ENCODE measurements around the gene OSBPL1A. TPM values are rescaled to one million over a fixed set of nuclear protein-coding genes. Genes with fewer than 3 reads are reported as not detected.

OSBPL1A gene
- total RNA-seq, 4 donors from 2014 or later = 61.5 to 227 (median 98.7) TPM

- DNase-seq (no peak), ATAC-seq (no peak)
- in situ Hi-C loops (cut with MboI; ENCODE audit: low sequenced_read_pairs in 4 of 4) = loop anchor here in 1 of 4 donors (25.0 kb wide), 1 partner anchor 96 kb away; the partner anchor contains the start of gene IMPACT
- Histone ChIP-seq H3K27ac (no peak overlapping the region), H3K9me3 (no peaks in the 10 kb centered on the region), H3K4me3 (no peak overlapping the region), H3K4me1 (no peaks in the 10 kb centered on the region), H3K27me3 (no peaks in the 10 kb centered on the region), H3K36me3 (no peaks in the 10 kb centered on the region)
- TF ChIP-seq CTCF (IDR thresholded peaks at IDR 0.05 in 4 of 5, conservative IDR thresholded peaks at IDR 0.05 in 1 of 5) = no peak
- no peak for TF ChIP-seq POLR2A (IDR thresholded peaks at IDR 0.05)
- intact Hi-C loops (cut with DNase I; ENCODE audit: low total_unique reads) = no loop called here
Measured at GRCh38 chr18:24341361-24341760, 56.3 kb downstream of the OSBPL1A start.

- no peak overlapping the region for H3K4me3 ChIP-seq
- DNase-seq (no peak), ATAC-seq (no peak)
- no peaks in the 10 kb centered on the region for H3K9me3 ChIP-seq
- intact Hi-C loops (cut with DNase I; ENCODE audit: low total_unique reads) = no loop called here
- H3K4me1 ChIP-seq = no peaks in the 10 kb centered on the region
- no peak for TF ChIP-seq POLR2A (IDR thresholded peaks at IDR 0.05)
- TF ChIP-seq CTCF (IDR thresholded peaks at IDR 0.05 in 4 of 5, conservative IDR thresholded peaks at IDR 0.05 in 1 of 5) = no peak
- in situ Hi-C loops (cut with MboI; ENCODE audit: low sequenced_read_pairs in 4 of 4) = loop anchor here in 1 of 4 donors (25.0 kb wide), 1 partner anchor 104 kb away; the partner anchor contains the start of gene IMPACT
- H3K27me3 ChIP-seq = no peaks in the 10 kb centered on the region
- no peaks in the 10 kb centered on the region for H3K36me3 ChIP-seq
- H3K27ac ChIP-seq = no peak overlapping the region
Measured at GRCh38 chr18:24333084-24333483, 64.5 kb downstream of the OSBPL1A start.

GRCh38 chr18:24326211-24326610 is 71.4 kb downstream of the OSBPL1A start:
- in situ Hi-C loops (cut with MboI; ENCODE audit: low sequenced_read_pairs in 4 of 4) (loop anchor here in 1 of 4 donors (25.0 kb wide), 1 partner anchor 111 kb away; the partner anchor contains the start of gene IMPACT), intact Hi-C loops (cut with DNase I; ENCODE audit: low total_unique reads) (no loop called here)
- Histone ChIP-seq H3K4me1 (no peaks in the 10 kb centered on the region), H3K9me3 (no peaks in the 10 kb centered on the region), H3K36me3 (no peaks in the 10 kb centered on the region), H3K27me3 (no peaks in the 10 kb centered on the region), H3K27ac (no peak overlapping the region), H3K4me3 (no peak overlapping the region)
- no peak for DNase-seq
- ATAC-seq = no peak
- TF ChIP-seq POLR2A (IDR thresholded peaks at IDR 0.05) (no peak), CTCF (IDR thresholded peaks at IDR 0.05 in 4 of 5, conservative IDR thresholded peaks at IDR 0.05 in 1 of 5) (no peak)

GRCh38 chr18:24322584-24323136 is 75.0 kb downstream of the OSBPL1A start:
- ATAC-seq (no peak), DNase-seq (no peak)
- intact Hi-C loops (cut with DNase I; ENCODE audit: low total_unique reads) (no loop called here), in situ Hi-C loops (cut with MboI; ENCODE audit: low sequenced_read_pairs in 4 of 4) (no loop called here)
- Histone ChIP-seq H3K4me1 (no peaks in the 10 kb centered on the region), H3K27me3 (no peaks in the 10 kb centered on the region), H3K9me3 (no peaks in the 10 kb centered on the region), H3K27ac (no peak overlapping the region), H3K36me3 (no peaks in the 10 kb centered on the region), H3K4me3 (no peak overlapping the region)
- TF ChIP-seq CTCF (IDR thresholded peaks at IDR 0.05 in 4 of 5, conservative IDR thresholded peaks at IDR 0.05 in 1 of 5) (no peak), POLR2A (IDR thresholded peaks at IDR 0.05) (no peak)

- Histone ChIP-seq H3K4me1 (no peaks in the 10 kb centered on the region), H3K27ac (no peak overlapping the region), H3K9me3 (no peaks in the 10 kb centered on the region), H3K36me3 (no peaks in the 10 kb centered on the region), H3K27me3 (no peaks in the 10 kb centered on the region), H3K4me3 (no peak overlapping the region)
- in situ Hi-C loops (cut with MboI; ENCODE audit: low sequenced_read_pairs in 4 of 4) = no loop called here
- intact Hi-C loops (cut with DNase I; ENCODE audit: low total_unique reads) = no loop called here
- ATAC-seq (no peak), DNase-seq (no peak)
- TF ChIP-seq CTCF (IDR thresholded peaks at IDR 0.05 in 4 of 5, conservative IDR thresholded peaks at IDR 0.05 in 1 of 5) (no peak), POLR2A (IDR thresholded peaks at IDR 0.05) (no peak)
Measured at GRCh38 chr18:24321071-24321470, 76.6 kb downstream of the OSBPL1A start.
